SK-N-SH (cell line): Measurements from ENCODE around the gene KRT2. TPM values are rescaled to one million over a fixed set of nuclear protein-coding genes. Genes with fewer than 3 reads are reported as not detected.

Experiments
- CTCF ChIA-PET: fragments of 300-600, 350-600 bp; formaldehyde crosslinking; extraction: SDS; loops from one replicate; lab custom pipeline; 2021; lab: Yijun Ruan, JAX
- POLR2A ChIA-PET: fragments of 350-600 bp; sonication (Branson Sonifier 250); formaldehyde crosslinking; extraction: SDS; loops from one replicate; lab custom pipeline; 2020; ENCODE audit warnings: antibody characterized with exemption, inconsistent platforms; lab: Yijun Ruan, JAX
- DNase-seq: peaks from one replicate; pipeline ENCODE4 v3.0.0; 2012
- H2AFZ ChIP-seq: fragments of 200-600 bp; sonication (generic); 2 replicates; pipeline ENCODE4 v1.8.1; 2016; ENCODE audit warnings: antibody characterized with exemption, mild to moderate bottlenecking, low read depth
- H3F3A ChIP-seq: fragments of 200-600 bp; sonication (generic); replicated peaks from 2 replicates; pipeline ENCODE3; 2016; ENCODE audit warnings: antibody characterized with exemption, mild to moderate bottlenecking; ENCODE audit not compliant: insufficient read depth
- H3K27ac ChIP-seq, 2 experiments: fragments of 200-500 bp in 1 of 2; fragments of 200-600 bp in 1 of 2; sonication (Bioruptor generic) in 1 of 2; sonication (generic), shearing (Covaris generic) in 1 of 2; 2 replicates each; pipeline versions ENCODE4 v1.5.1 to v1.6.1; 2014 to 2016; ENCODE audit warnings: low read depth in 2 of 2, inconsistent platforms in 1 of 2, low read length in 1 of 2, mild to moderate bottlenecking in 1 of 2, mixed read lengths in 1 of 2
- H3K27me3 ChIP-seq: fragments of 200-600 bp; sonication (generic), shearing (Covaris generic); 2 replicates; pipeline ENCODE4 v1.6.1; 2016; ENCODE audit warnings: mixed run types; ENCODE audit not compliant: insufficient read depth
- H3K36me3 ChIP-seq, 2 experiments: fragments of 200-500 bp in 1 of 2; fragments of 200-600 bp in 1 of 2; sonication (Bioruptor generic) in 1 of 2; sonication (generic) in 1 of 2; replicated peaks in 1 of 2; 2 replicates each; pipeline versions ENCODE3 to v1.5.1; 2014 to 2016; ENCODE audit warnings: low read length in 1 of 2, mild to moderate bottlenecking in 1 of 2; ENCODE audit not compliant: insufficient read depth in 2 of 2, control insufficient read depth in 1 of 2
- H3K4me1 ChIP-seq, 2 experiments: fragments of 200-500 bp in 1 of 2; fragments of 200-600 bp in 1 of 2; sonication (Bioruptor generic) in 1 of 2; sonication (generic), shearing (Covaris generic) in 1 of 2; 2 replicates each; pipeline versions ENCODE4 v1.5.1 to v1.6.1; 2014 to 2016; ENCODE audit warnings: low read depth in 1 of 2, low read length in 1 of 2, mixed run types in 1 of 2; ENCODE audit not compliant: insufficient read depth in 2 of 2, control insufficient read depth in 1 of 2
- H3K4me2 ChIP-seq: fragments of 200-600 bp; sonication (generic), shearing (Covaris generic); 2 replicates; pipeline ENCODE4 v1.6.1; 2017; ENCODE audit warnings: mixed run types
- H3K4me3 ChIP-seq, 2 experiments: fragments of 200-500 bp in 1 of 2; fragments of 200-600 bp in 1 of 2; sonication (Bioruptor generic) in 1 of 2; sonication (generic), shearing (Covaris generic) in 1 of 2; 2 replicates each; pipeline versions ENCODE4 v1.5.1 to v1.8.1; 2014 to 2016; ENCODE audit warnings: low read depth in 2 of 2, inconsistent platforms in 1 of 2, low read length in 1 of 2, mild to moderate bottlenecking in 1 of 2, mixed read lengths in 1 of 2, moderate library complexity in 1 of 2
- H3K79me2 ChIP-seq: fragments of 200-600 bp; sonication (generic); 2 replicates; pipeline ENCODE4 v1.8.1; 2017; ENCODE audit warnings: mild to moderate bottlenecking; ENCODE audit not compliant: insufficient read depth
- H3K9ac ChIP-seq: fragments of 200-600 bp; sonication (generic); 2 replicates; pipeline ENCODE4 v1.6.1; 2017; ENCODE audit warnings: mixed run types
- H3K9me2 ChIP-seq: fragments of 200-600 bp; sonication (generic); 2 replicates; pipeline ENCODE4 v1.6.1; 2017; ENCODE audit warnings: mixed run types
- H3K9me3 ChIP-seq: fragments of 200-600 bp; sonication (generic); 2 replicates; pipeline ENCODE4 v1.6.1; 2017; ENCODE audit warnings: mixed run types, mild to moderate bottlenecking, moderate library complexity
- H4K20me1 ChIP-seq: fragments of 200-600 bp; sonication (generic); 2 replicates; pipeline ENCODE4 v1.6.1; 2017; ENCODE audit warnings: mild to moderate bottlenecking, mixed run types; ENCODE audit not compliant: insufficient read depth
- CHD2 ChIP-seq: fragments of 150-350 bp; IDR thresholded peaks from 2 replicates; pipeline ENCODE4 v1.6.1; 2018; ENCODE audit warnings: low read length; ENCODE audit not compliant: partially characterized antibody
- CTCF ChIP-seq: fragments of 200-600 bp; sonication (generic); IDR thresholded peaks from 2 replicates; pipeline ENCODE4 v1.6.1; 2017; ENCODE audit warnings: antibody characterized with exemption, mild to moderate bottlenecking, moderate library complexity
- ELF1 ChIP-seq: IDR thresholded peaks from 2 replicates; pipeline ENCODE4 v1.4.0; 2012
- EP300 ChIP-seq, 2 experiments: IDR thresholded peaks; 2 replicates each; pipeline versions ENCODE4 v1.4.0 to v1.6.1; 2012; ENCODE audit warnings: borderline replicate concordance in 1 of 2, low read depth in 1 of 2, low read length in 1 of 2
- FOSL2 ChIP-seq: IDR thresholded peaks from 2 replicates; pipeline ENCODE4 v1.4.0; 2012; ENCODE audit warnings: low read depth, mild to moderate bottlenecking, moderate library complexity, borderline replicate concordance
- IRF3 ChIP-seq: fragments of 150-350 bp; IDR thresholded peaks from 2 replicates; pipeline ENCODE4 v1.6.1; 2016; ENCODE audit warnings: mild to moderate bottlenecking, low read depth, low read length
- JUND ChIP-seq: IDR thresholded peaks from 2 replicates; pipeline ENCODE4 v1.4.0; 2012
- MEF2A ChIP-seq: IDR thresholded peaks from 2 replicates; pipeline ENCODE4 v1.4.0; 2012; ENCODE audit warnings: low read depth, borderline replicate concordance
- MXI1 ChIP-seq: IDR thresholded peaks from 2 replicates; pipeline ENCODE4 v1.6.1; 2012; ENCODE audit warnings: mild to moderate bottlenecking, low read depth, low read length, improper control_type of control experiment
- NFIC ChIP-seq: IDR thresholded peaks from 2 replicates; pipeline ENCODE4 v1.4.0; 2012; ENCODE audit warnings: borderline replicate concordance
- PBX3 ChIP-seq: IDR thresholded peaks from 2 replicates; pipeline ENCODE4; 2012
- POLR2AphosphoS5 ChIP-seq: IDR thresholded peaks from 2 replicates; pipeline ENCODE4 v1.6.1; 2012; ENCODE audit warnings: low read depth, low read length
- RCOR1 ChIP-seq: fragments of 150-350 bp; IDR thresholded peaks from 2 replicates; pipeline ENCODE4 v1.6.1; 2017; ENCODE audit warnings: antibody characterized with exemption, low read length
- REST ChIP-seq: IDR thresholded peaks from 2 replicates; pipeline ENCODE4 v1.6.1; 2012; ENCODE audit warnings: mild to moderate bottlenecking, low read depth, low read length, moderate library complexity
- RXRA ChIP-seq: IDR thresholded peaks from 2 replicates; pipeline ENCODE4 v1.4.0; 2012; ENCODE audit warnings: low read depth, mild to moderate bottlenecking, borderline replicate concordance
- SIN3A ChIP-seq: IDR thresholded peaks from 2 replicates; pipeline ENCODE4 v1.6.1; 2012; ENCODE audit warnings: low read depth, mild to moderate bottlenecking, low read length, moderate library complexity, borderline replicate concordance
- USF1 ChIP-seq: IDR thresholded peaks from 2 replicates; pipeline ENCODE4 v1.4.0; 2012; ENCODE audit warnings: low read depth, borderline replicate concordance
- USF2 ChIP-seq: fragments of 150-350 bp; IDR thresholded peaks from 2 replicates; pipeline ENCODE4 v1.6.1; 2017; ENCODE audit warnings: antibody characterized with exemption, low read length, low read depth, borderline replicate concordance
- WGBS: methylation state at CpG from one replicate; pipeline ENCODE4 v1.1.6; 2017; ENCODE audit warnings: low lambda C conversion rate; 5-methylcytosine and 5-hydroxymethylcytosine counted together
- polyA plus RNA-seq, 3 experiments: library from polyadenylated mRNA; depleted of rRNA; stranded (reverse); fragments of >200 nt; gene quantifications; 2 replicates each; pipeline ENCODE4 v1.2.3, GENCODE V29; 2012

Gene KRT2
- polyA plus RNA-seq, 1 of the 3 experiments (the other 2 are of a cell fraction) = not detected

- POLR2A ChIA-PET = no interaction called here
- Histone ChIP-seq H3K9me3 (no peaks in the 10 kb centered on the region), H3K4me2 (no peak overlapping the region), H4K20me1 (no peaks in the 10 kb centered on the region), H3K9me2 (no peaks in the 10 kb centered on the region), H3K9ac (no peak overlapping the region), H3K4me3 (no peak overlapping the region)
- WGBS = 7% methylated on average over 3 of the region's 3 CpGs
- DNase-seq = no peak
- no peak for TF ChIP-seq NFIC
- TF ChIP-seq ELF1 = no peak
- no peak for TF ChIP-seq PBX3
- no peak for TF ChIP-seq FOSL2
- TF ChIP-seq IRF3 = no peak
- no peak for TF ChIP-seq POLR2AphosphoS5
- no peak for TF ChIP-seq MEF2A
- no peak for TF ChIP-seq MXI1
- TF ChIP-seq RCOR1 = no peak
- TF ChIP-seq SIN3A = no peak
- no peak for TF ChIP-seq USF1
- TF ChIP-seq USF2 = no peak
- TF ChIP-seq CTCF = no peak
- no peak for TF ChIP-seq CHD2
- no peak for TF ChIP-seq EP300 (IDR thresholded peaks at IDR 0.05; ENCODE audit: borderline replicate concordance in 1 of 2, low read depth in 1 of 2, low read length in 1 of 2)
- no peak for TF ChIP-seq REST
- TF ChIP-seq JUND = no peak
- no peak for TF ChIP-seq RXRA
- TF ChIP-seq, all 33 proteins: peak for 0
- peaks cover 48% of the 10 kb centered on the region for H3K27me3 ChIP-seq
- H3K36me3 ChIP-seq = no peaks in the 10 kb centered on the region
- no peak overlapping the region for H3K27ac ChIP-seq
- no peaks in the 10 kb centered on the region for H3K4me1 ChIP-seq
- no peaks in the 10 kb centered on the region for H3F3A ChIP-seq
- no peaks in the 10 kb centered on the region for H3K79me2 ChIP-seq
- H2AFZ ChIP-seq = no peak overlapping the region
- CTCF ChIA-PET = no interaction called here
These were observed 21.9 kb upstream of the KRT2 start for GRCh38 chr12:52673713-52674432.
